K562 (cell line): ENCODE data around the gene PRDM12. TPM values are rescaled to one million over a fixed set of nuclear protein-coding genes. Genes with fewer than 3 reads are reported as not detected.

ENCODE experiments used
- BRCA1 ChIP-seq, 2 experiments: fragments of 450-650 bp in 1 of 2; sonication (generic) in 1 of 2; formaldehyde crosslinking in 1 of 2; IDR thresholded peaks; 2 replicates each; pipeline versions ENCODE4 v1.5.0 to v1.6.1; 2017 to 2020; ENCODE audit warnings: mild to moderate bottlenecking in 1 of 2, missing genetic modification reagents in 1 of 2
- BRD4 ChIP-seq: fragments of 200-600 bp; sonication (generic); IDR thresholded peaks from 2 replicates; pipeline ENCODE4 v1.6.1; 2017; ENCODE audit warnings: inconsistent platforms
- CHD2 ChIP-seq: IDR thresholded peaks from 2 replicates; pipeline ENCODE4 v1.6.1; 2011; ENCODE audit warnings: low read depth, low read length
- DIDO1 ChIP-seq: fragments of 450-650 bp; IDR thresholded peaks from 2 replicates; pipeline ENCODE4 v1.6.1; 2016; ENCODE audit warnings: low read depth, missing biosample characterization, missing genetic modification characterization
- ELK3 ChIP-seq: fragments of 450-650 bp; formaldehyde crosslinking; IDR thresholded peaks from 2 replicates; pipeline ENCODE4 v1.4.0; 2020; ENCODE audit warnings: mild to moderate bottlenecking
- HOMEZ ChIP-seq: fragments of 250-450 bp; sonication (Bioruptor Pico); IDR thresholded peaks from 2 replicates; pipeline ENCODE4 v1.4.0; 2020; ENCODE audit warnings: mild to moderate bottlenecking, moderate library complexity
- HOXB6 ChIP-seq: fragments of 250-450 bp; sonication (Bioruptor Pico); IDR thresholded peaks from 2 replicates; pipeline ENCODE4 v1.5.1; 2022; ENCODE audit warnings: mild to moderate bottlenecking, borderline replicate concordance
- MTA1 ChIP-seq: fragments of 450-650 bp; IDR thresholded peaks from 2 replicates; pipeline ENCODE4 v1.6.1; 2017; ENCODE audit warnings: borderline replicate concordance
- MTF1 ChIP-seq: fragments of 250-450 bp; sonication (Bioruptor Pico); IDR thresholded peaks from 2 replicates; pipeline ENCODE4 v1.9.0; 2021; ENCODE audit warnings: moderate library complexity, mild to moderate bottlenecking, inconsistent platforms, borderline replicate concordance
- MYBL2 ChIP-seq, 2 experiments: fragments of 450-650 bp in 1 of 2; sonication (generic) in 1 of 2; formaldehyde crosslinking in 1 of 2; IDR thresholded peaks; 2 replicates each; pipeline versions ENCODE4 v1.6.1 to v1.8.1; 2017 to 2022; ENCODE audit warnings: borderline replicate concordance in 1 of 2, inconsistent platforms in 1 of 2, low read depth in 1 of 2, mild to moderate bottlenecking in 1 of 2, missing genetic modification reagents in 1 of 2, moderate library complexity in 1 of 2
- POLR2G ChIP-seq: fragments of 200-400 bp; formaldehyde crosslinking; IDR thresholded peaks from 2 replicates; pipeline ENCODE4 v1.6.1; 2017; ENCODE audit warnings: low read depth, mild to moderate bottlenecking, antibody characterized with exemption, low read length, moderate library complexity
- RAD21 ChIP-seq, 2 experiments: fragments of 250-450 bp in 1 of 2; fragments of 450-650 bp in 1 of 2; sonication (Bioruptor Pico) in 1 of 2; formaldehyde crosslinking in 1 of 2; IDR thresholded peaks in 1 of 2; conservative IDR thresholded peaks in 1 of 2; 2 replicates each; pipeline versions ENCODE4 v1.4.0 to v1.8.0; 2020 to 2022; ENCODE audit warnings: mild to moderate bottlenecking in 2 of 2, moderate library complexity in 1 of 2
- SAP30 ChIP-seq: fragments of 200-600 bp; sonication (generic); IDR thresholded peaks from 2 replicates; pipeline ENCODE4 v1.6.1; 2012; ENCODE audit warnings: borderline replicate concordance, low read depth, mild to moderate bottlenecking, moderate library complexity, low read length, control low read depth, inconsistent platforms; ENCODE audit not compliant: insufficient read depth, poor library complexity, severe bottlenecking
- ZEB2 ChIP-seq: fragments of 450-650 bp; IDR thresholded peaks from 2 replicates; pipeline ENCODE4 v1.6.1; 2016
- ZFP1 ChIP-seq: fragments of 450-650 bp; formaldehyde crosslinking; IDR thresholded peaks from 2 replicates; pipeline ENCODE4 v1.4.0; 2020; ENCODE audit warnings: mild to moderate bottlenecking, mixed read lengths
- ZNF445 ChIP-seq: fragments of 250-450 bp; sonication (Bioruptor Pico); IDR thresholded peaks from 2 replicates; pipeline ENCODE4 v1.4.0; 2020; ENCODE audit warnings: low read depth, mild to moderate bottlenecking, moderate library complexity
- polyA plus RNA-seq, 8 experiments: library from polyadenylated mRNA; depleted of rRNA in 4 of 8; stranded (reverse) in 5 of 8; unstranded in 3 of 8; fragments of >200 nt; fragmentation: Nextera tagmentation in 2 of 8; fragmentation: Illumina TruSeq in 1 of 8; extraction: Ambion mirVana in 2 of 8; extraction: Trizol in 1 of 8; gene quantifications; 2 replicates each; pipeline versions ENCODE4 v1.2.1 to v1.2.3, GENCODE V29; 2011 to 2014; ENCODE audit warnings: inconsistent platforms in 1 of 8, missing spikeins in 1 of 8
- total RNA-seq, 7 experiments: library from RNA; depleted of rRNA in 6 of 7; stranded (reverse); fragments of >200 nt in 6 of 7; fragmentation: Illumina TruSeq in 2 of 7; extraction: Trizol in 2 of 7; gene quantifications; 2 replicates each; pipeline versions ENCODE4 v1.2.1 to v1.2.3, GENCODE V29; 2011 to 2021; ENCODE audit warnings: low replicate concordance in 1 of 7
- TF ChIP-seq, protein P1 (sequence below), 2 experiments: fragments of 450-650 bp in 1 of 2; sonication (generic) in 1 of 2; formaldehyde crosslinking; conservative IDR thresholded peaks; 2 replicates each; pipeline versions ENCODE4 v1.4.0 to v1.8.1; 2020 to 2022; ENCODE audit warnings: mild to moderate bottlenecking in 1 of 2, missing genetic modification reagents in 1 of 2
- TF ChIP-seq, protein P2 (sequence below): sonication (generic); formaldehyde crosslinking; IDR thresholded peaks from 2 replicates; pipeline ENCODE4 v1.8.1; 2023; ENCODE audit warnings: mild to moderate bottlenecking, missing genetic modification reagents
- TF ChIP-seq, protein P3 (sequence below): sonication (generic); formaldehyde crosslinking; IDR thresholded peaks from 2 replicates; pipeline ENCODE4 v1.4.0; 2020; ENCODE audit warnings: mild to moderate bottlenecking, missing genetic modification reagents

Gene PRDM12
- total and polyA plus RNA-seq, 9 of the 15 experiments (the other 6 are each of a cell fraction or from before 2014, with no cell fraction given), result 0.04 to 0.22 (median 0.07) TPM; not detected in 3

DNA sequence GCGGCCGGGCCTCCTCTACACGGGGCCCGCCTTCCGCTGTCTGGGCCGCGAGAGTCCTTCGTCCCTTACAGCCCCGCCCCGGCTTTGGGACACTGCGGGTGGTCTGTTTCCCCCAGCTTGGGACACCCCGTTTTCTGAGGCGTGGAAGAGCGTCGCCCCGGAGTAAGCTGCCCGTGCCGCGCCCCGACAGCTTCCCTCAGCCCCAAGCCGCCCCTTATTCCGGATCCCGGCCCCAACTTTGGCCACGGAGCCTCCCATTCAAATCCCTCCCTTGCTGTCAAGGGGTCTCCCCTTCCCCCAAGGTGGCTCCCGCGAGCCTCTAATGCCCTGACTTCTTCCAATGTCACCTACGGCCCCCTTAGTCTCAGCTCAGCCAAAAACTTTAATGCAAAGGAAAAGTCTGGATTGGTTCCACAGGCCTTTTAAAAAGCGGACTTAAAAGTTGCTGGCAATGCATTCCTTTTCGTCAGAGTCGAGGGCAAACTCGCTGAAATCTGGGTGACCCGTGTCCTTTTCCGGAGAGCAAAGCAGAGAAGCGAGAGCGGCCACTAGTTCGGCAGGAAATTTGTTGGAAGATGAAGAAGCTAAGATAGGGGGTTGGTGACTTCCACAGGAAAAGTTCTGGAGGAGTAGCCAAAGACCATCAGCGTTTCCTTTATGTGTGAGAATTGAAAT lies 49.0 kb downstream of the PRDM12 start (continued):
- TF ChIP-seq MYBL2 (IDR thresholded peaks at IDR 0.05; ENCODE audit: low read depth) (no peak), MYBL2 (CRISPR knock-in tag; IDR thresholded peaks at IDR 0.05; ENCODE audit: borderline replicate concordance) (no peak), RAD21 (CRISPR knock-in tag; conservative IDR thresholded peaks at IDR 0.05 in 1 of 2, IDR thresholded peaks at IDR 0.05 in 1 of 2) (0 out of 4 replicates have a peak, but pooled peaks of 1 of the 2 experiments have one; percentile 11), HOXB6 (CRISPR knock-in tag) (no peak), BRD4 (no peak), MTF1 (CRISPR knock-in tag) (no peak), BRCA1 (IDR thresholded peaks at IDR 0.05) (no peak), BRCA1 (CRISPR knock-in tag; IDR thresholded peaks at IDR 0.05) (no peak), ZEB2 (no peak), SAP30 (peak; percentile 43), ELK3 (no peak), CHD2 (no peak), DIDO1 (tag) (no peak), ZNF445 (CRISPR knock-in tag) (no peak), POLR2G (no peak), ZFP1 (CRISPR knock-in tag) (no peak), HOMEZ (no peak), MTA1 (no peak)
- TF ChIP-seq, protein P1, sequence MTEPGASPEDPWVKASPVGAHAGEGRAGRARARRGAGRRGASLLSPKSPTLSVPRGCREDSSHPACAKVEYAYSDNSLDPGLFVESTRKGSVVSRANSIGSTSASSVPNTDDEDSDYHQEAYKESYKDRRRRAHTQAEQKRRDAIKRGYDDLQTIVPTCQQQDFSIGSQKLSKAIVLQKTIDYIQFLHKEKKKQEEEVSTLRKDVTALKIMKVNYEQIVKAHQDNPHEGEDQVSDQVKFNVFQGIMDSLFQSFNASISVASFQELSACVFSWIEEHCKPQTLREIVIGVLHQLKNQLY (CRISPR knock-in tag; conservative IDR thresholded peaks at IDR 0.05), result no peak
- TF ChIP-seq, protein P2, sequence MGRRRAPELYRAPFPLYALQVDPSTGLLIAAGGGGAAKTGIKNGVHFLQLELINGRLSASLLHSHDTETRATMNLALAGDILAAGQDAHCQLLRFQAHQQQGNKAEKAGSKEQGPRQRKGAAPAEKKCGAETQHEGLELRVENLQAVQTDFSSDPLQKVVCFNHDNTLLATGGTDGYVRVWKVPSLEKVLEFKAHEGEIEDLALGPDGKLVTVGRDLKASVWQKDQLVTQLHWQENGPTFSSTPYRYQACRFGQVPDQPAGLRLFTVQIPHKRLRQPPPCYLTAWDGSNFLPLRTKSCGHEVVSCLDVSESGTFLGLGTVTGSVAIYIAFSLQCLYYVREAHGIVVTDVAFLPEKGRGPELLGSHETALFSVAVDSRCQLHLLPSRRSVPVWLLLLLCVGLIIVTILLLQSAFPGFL (CRISPR knock-in tag), result no peak
- TF ChIP-seq, protein P3, sequence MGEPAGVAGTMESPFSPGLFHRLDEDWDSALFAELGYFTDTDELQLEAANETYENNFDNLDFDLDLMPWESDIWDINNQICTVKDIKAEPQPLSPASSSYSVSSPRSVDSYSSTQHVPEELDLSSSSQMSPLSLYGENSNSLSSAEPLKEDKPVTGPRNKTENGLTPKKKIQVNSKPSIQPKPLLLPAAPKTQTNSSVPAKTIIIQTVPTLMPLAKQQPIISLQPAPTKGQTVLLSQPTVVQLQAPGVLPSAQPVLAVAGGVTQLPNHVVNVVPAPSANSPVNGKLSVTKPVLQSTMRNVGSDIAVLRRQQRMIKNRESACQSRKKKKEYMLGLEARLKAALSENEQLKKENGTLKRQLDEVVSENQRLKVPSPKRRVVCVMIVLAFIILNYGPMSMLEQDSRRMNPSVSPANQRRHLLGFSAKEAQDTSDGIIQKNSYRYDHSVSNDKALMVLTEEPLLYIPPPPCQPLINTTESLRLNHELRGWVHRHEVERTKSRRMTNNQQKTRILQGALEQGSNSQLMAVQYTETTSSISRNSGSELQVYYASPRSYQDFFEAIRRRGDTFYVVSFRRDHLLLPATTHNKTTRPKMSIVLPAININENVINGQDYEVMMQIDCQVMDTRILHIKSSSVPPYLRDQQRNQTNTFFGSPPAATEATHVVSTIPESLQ (CRISPR knock-in tag), result no peak
